ENCODE results near the gene HILPDA. TPM values are rescaled to one million over a fixed set of nuclear protein-coding genes. Genes with fewer than 3 reads are reported as not detected.

Gene HILPDA, protein sequence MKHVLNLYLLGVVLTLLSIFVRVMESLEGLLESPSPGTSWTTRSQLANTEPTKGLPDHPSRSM
- polyA plus RNA-seq (2012; ENCODE audit: low read depth, missing spikeins), result 26.3 TPM

GRCh38 chr7:128455543-128456254 lies at the start of gene HILPDA:
TSS of gene HILPDA (plus strand) at chr7:128455878. CDS start at chr7:128457269, 1,391 bp downstream.
- no peak for TF ChIP-seq SPI1 (IDR thresholded peaks at IDR 0.05; ENCODE audit: low read depth, low read length)
- TF ChIP-seq POLR2A (IDR thresholded peaks at IDR 0.05; ENCODE audit: low read depth, low read length), result peak; percentile 69
- TF ChIP-seq POLR2AphosphoS5 (IDR thresholded peaks at IDR 0.05; ENCODE audit: low read depth, low read length), result peak; percentile 73; the same call in 1 of the 2 replicates
- TF ChIP-seq POU2F2 (IDR thresholded peaks at IDR 0.05; ENCODE audit: low read depth, low read length), result no peak
- TF ChIP-seq PAX5 (IDR thresholded peaks at IDR 0.05; ENCODE audit: insufficient read depth, low read length, severe bottlenecking), result peak; percentile 76
- TF ChIP-seq TAF1 (IDR thresholded peaks at IDR 0.05; ENCODE audit: low read depth, low read length), result peak; percentile 56; the same call in 1 of the 2 replicates
- FAIRE-seq (peak; percentile 98), DNase-seq (ENCODE audit: insufficient read length, low spot score) (peak; percentile 89)

DNA sequence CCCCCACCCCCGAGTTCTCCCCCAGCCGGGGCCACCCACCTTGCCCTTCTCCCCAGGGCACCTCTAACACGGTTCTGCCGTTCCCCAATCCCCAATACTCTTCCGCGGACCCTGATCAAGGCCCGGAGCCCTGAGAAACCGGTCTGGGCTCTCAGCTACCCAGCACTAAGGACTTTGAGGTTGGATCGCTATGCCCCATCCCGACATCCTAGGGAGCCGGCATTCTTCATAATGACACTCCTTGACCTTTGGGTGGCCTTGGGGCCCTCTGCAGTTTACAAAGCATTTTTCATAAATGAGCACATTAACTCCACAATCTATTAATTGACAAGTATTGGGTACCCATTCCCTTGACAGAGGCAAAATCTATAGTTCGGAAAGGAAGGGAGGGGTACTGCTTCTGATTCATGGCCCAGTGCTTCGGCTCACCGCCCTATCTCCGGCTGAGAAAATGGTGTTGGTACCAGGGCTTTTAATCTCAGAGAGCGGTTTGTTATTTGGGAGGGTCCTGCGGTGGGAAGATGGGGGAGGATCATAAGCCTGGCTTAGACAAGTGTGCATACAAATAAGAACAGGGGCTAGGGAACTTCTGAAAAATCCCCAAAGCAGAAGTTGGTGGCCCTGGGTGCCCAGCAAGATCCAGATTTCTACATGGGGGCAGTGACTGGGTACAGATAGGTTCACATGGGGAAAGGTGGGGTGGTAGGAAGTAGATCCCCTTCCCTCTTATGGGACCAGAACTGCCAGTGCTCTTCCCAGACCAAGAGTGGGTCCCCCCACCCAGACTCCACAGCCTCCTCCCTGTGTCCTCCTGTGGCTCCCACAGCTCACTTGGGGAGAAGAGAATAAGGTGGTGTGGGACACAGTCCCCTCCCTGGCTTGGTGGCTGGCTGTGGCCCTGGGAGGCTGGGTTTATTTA lies 49.1 kb upstream of the HILPDA start:
- TF ChIP-seq POU2F2 (IDR thresholded peaks at IDR 0.05; ENCODE audit: low read depth, low read length), result no peak
- TF ChIP-seq SPI1 (IDR thresholded peaks at IDR 0.05; ENCODE audit: low read depth, low read length), result no peak
- TF ChIP-seq TAF1 (IDR thresholded peaks at IDR 0.05; ENCODE audit: low read depth, low read length), result no peak
- TF ChIP-seq PAX5 (IDR thresholded peaks at IDR 0.05; ENCODE audit: insufficient read depth, low read length, severe bottlenecking), result no peak
- no peak for TF ChIP-seq POLR2AphosphoS5 (IDR thresholded peaks at IDR 0.05; ENCODE audit: low read depth, low read length)
- no peak for TF ChIP-seq POLR2A (IDR thresholded peaks at IDR 0.05; ENCODE audit: low read depth, low read length)
- FAIRE-seq, result no peak
- no peak for DNase-seq (ENCODE audit: insufficient read length, low spot score)

GRCh38 chr7:128407233-128407589 lies 48.5 kb upstream of the HILPDA start:
- no peak for TF ChIP-seq POLR2AphosphoS5 (IDR thresholded peaks at IDR 0.05; ENCODE audit: low read depth, low read length)
- TF ChIP-seq PAX5 (IDR thresholded peaks at IDR 0.05; ENCODE audit: insufficient read depth, low read length, severe bottlenecking), result no peak
- TF ChIP-seq TAF1 (IDR thresholded peaks at IDR 0.05; ENCODE audit: low read depth, low read length), result no peak
- no peak for TF ChIP-seq SPI1 (IDR thresholded peaks at IDR 0.05; ENCODE audit: low read depth, low read length)
- no peak for TF ChIP-seq POU2F2 (IDR thresholded peaks at IDR 0.05; ENCODE audit: low read depth, low read length)
- no peak for TF ChIP-seq POLR2A (IDR thresholded peaks at IDR 0.05; ENCODE audit: low read depth, low read length)
- DNase-seq (ENCODE audit: insufficient read length, low spot score), result no peak
- FAIRE-seq, result no peak

DNA sequence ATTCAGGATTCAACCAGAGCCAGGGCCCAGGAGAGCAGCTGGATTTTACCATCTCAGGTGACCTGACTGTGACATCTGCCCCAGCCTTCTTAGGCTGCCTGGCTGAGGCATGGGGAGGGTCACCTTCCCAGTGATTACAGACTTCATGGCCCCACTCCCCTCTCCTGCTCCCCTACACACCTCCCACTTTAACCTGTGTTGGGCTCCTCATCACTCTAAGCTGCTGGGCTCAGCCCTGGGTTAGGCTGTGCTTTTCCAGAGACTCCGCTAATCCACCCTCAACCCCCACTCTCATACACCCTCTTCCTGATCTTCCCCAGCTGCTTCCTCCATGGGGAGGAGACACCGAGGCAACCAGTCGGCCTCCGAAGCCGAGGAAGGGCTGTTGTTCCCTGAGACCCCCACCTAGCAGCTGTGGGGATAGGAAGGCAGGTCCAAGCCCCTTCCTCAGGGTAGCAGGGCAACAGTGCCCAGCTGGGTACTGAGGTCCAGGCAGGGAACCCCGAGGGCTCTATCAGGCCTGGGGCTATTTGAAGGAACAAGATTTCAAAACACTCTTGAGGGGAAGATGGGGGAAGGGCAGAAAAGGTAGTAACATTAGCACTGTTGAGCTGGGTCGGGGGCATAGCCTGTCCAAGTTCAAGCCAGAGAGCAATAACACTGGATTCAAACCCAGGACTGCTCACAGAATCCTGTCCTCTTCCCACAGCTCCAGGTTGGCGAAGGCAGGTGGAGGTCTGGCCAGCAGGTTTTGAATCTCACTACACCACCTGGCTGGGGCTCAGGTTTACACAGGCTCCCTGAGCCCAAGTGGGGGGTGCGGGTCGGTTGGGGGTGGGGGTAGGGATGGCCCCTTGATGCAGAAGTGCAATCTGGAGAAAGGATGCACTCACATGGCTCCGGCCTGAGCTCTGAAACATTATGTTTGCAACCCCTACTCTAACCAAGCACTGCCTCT lies 47.6 kb upstream of the HILPDA start:
- TF ChIP-seq TAF1 (IDR thresholded peaks at IDR 0.05; ENCODE audit: low read depth, low read length) (no peak), POLR2AphosphoS5 (IDR thresholded peaks at IDR 0.05; ENCODE audit: low read depth, low read length) (no peak)
- FAIRE-seq, result no peak

DNA sequence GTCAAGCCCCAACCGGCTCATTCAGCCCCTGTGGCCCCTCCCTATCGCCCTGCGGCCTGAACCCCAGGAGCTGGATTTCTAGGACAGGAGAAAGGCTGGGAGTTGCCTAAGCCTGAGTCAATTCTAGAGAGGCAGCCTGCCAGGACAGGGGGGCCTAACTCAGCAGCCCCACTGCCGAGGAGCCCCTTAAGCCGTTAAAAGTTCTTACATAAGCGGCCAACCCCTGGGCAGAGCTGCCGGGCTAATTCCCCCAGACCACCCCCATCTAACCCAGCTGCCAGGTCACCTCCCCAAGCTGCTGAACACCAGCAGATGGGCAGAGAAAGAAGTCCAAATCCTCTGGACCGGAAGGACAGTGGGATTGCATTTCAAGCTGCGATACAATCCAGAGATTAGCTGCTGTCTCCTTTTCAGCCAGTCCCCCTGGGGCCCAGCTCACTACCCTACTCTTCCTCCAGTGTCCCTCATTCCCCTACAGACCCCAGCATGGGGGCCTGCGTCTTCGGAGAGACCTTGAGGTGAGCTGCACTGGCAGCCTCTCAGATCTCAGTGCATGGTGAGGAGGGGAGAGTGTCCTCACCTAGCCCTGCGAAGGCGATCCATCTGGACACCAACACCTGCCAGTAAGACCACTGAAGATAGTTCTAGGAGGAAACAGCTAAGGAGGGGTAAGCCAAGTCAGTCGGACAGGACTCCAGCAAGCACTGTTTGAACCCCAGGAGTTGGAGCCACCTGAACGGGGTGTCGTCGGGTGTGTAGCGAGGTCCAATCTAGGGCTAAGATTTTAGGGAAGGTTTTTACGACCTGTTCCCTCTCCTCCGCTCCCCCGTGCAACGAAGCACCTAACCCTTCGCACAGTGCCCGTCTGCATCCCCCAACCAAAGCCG lies 46.7 kb upstream of the HILPDA start:
- DNase-seq (ENCODE audit: insufficient read length, low spot score), result no peak
- TF ChIP-seq POLR2A (IDR thresholded peaks at IDR 0.05; ENCODE audit: low read depth, low read length) (no peak), TAF1 (IDR thresholded peaks at IDR 0.05; ENCODE audit: low read depth, low read length) (no peak), POU2F2 (IDR thresholded peaks at IDR 0.05; ENCODE audit: low read depth, low read length) (no peak)
- FAIRE-seq, result no peak

More for the DNA sequence above, 47.6 kb upstream of the HILPDA start:
- no peak for DNase-seq (ENCODE audit: insufficient read length, low spot score)

DNA sequence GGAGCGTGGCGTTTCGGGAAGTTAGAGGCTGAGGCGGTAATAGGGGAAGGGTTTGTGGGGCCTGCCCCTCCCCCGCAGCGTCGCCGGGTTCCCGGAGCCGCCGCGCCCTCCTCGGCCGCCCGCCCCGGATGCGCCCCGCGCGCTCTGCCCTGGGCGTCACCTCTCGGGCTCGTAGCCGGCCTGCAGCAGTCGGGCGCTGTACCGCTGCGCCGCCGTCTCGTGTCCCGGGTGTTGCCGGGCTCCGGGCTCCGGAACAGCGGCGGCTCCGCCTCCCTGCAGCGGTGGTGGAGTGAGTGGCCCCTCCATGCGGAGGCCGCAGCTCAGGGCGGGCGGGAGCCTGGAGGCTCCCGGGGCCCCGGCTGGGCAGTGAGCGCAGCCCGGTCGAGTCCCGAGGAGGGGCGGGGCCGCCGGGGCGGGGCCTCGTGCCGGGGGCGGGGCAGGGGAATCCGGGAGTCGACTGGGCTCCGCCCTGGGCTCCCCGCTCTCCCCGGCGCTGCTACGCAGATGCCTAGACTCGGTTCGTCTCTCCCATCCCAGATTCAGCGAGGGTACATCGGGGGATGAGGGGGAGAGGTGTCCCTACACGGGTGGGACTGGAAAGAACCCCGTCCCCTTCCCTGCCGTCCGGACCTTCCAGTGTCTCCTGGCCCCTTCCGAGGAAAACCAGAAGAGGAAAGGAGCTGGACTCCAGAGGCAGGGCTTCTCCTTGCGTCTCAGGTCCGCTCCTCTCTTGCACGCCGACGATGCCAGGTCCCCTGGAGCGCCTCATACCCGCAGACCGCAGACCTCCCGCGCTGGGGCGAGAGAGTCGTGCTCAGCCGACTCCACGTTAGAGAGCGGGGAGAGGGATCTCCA lies 45.9 kb upstream of the HILPDA start, which contains the start of gene IMPDH1:
Gene IMPDH1, minus strand, starts transcription at position 387 of the 855 bp plus-strand sequence. Its CDS starts 81 bp downstream, at position 306.
- no peak for TF ChIP-seq POLR2A (IDR thresholded peaks at IDR 0.05; ENCODE audit: low read depth, low read length)
- no peak for TF ChIP-seq POU2F2 (IDR thresholded peaks at IDR 0.05; ENCODE audit: low read depth, low read length)
- no peak for TF ChIP-seq PAX5 (IDR thresholded peaks at IDR 0.05; ENCODE audit: insufficient read depth, low read length, severe bottlenecking)
- TF ChIP-seq POLR2AphosphoS5 (IDR thresholded peaks at IDR 0.05; ENCODE audit: low read depth, low read length), result no peak
- TF ChIP-seq TAF1 (IDR thresholded peaks at IDR 0.05; ENCODE audit: low read depth, low read length), result no peak
- FAIRE-seq (peak; percentile 86), DNase-seq (ENCODE audit: insufficient read length, low spot score) (peak; percentile 92)

GRCh38 chr7:128410451-128410753 lies 45.3 kb upstream of the HILPDA start:
- no peak for FAIRE-seq
- TF ChIP-seq PAX5 (IDR thresholded peaks at IDR 0.05; ENCODE audit: insufficient read depth, low read length, severe bottlenecking), result no peak
- TF ChIP-seq SPI1 (IDR thresholded peaks at IDR 0.05; ENCODE audit: low read depth, low read length), result no peak
- no peak for TF ChIP-seq POLR2A (IDR thresholded peaks at IDR 0.05; ENCODE audit: low read depth, low read length)
- no peak for TF ChIP-seq TAF1 (IDR thresholded peaks at IDR 0.05; ENCODE audit: low read depth, low read length)
- TF ChIP-seq POLR2AphosphoS5 (IDR thresholded peaks at IDR 0.05; ENCODE audit: low read depth, low read length), result no peak
- TF ChIP-seq POU2F2 (IDR thresholded peaks at IDR 0.05; ENCODE audit: low read depth, low read length), result no peak

More at GRCh38 chr7:128410451-128410753, 45.3 kb upstream of the HILPDA start:
- no peak for DNase-seq (ENCODE audit: insufficient read length, low spot score)

Data from GM12891 (cell line).